Measurements from ENCODE around the gene TMPRSS2. TPM values are rescaled to one million over a fixed set of nuclear protein-coding genes. Genes with fewer than 3 reads are reported as not detected.
"Not testable (repeated sequence)": the region's sequence is repeated elsewhere in the genome, so short reads cannot be mapped to it uniquely, and the experiment has no call there.

The TMPRSS2 gene
- total RNA-seq, 1 donor from 2014 or later = not detected

- DNase-seq (ENCODE audit: low spot score in 2 of 2) (no peak), FAIRE-seq (no peak)
Measured at GRCh38 chr21:41429925-41430491, 78.0 kb downstream of the TMPRSS2 start.

- no peak for FAIRE-seq
- no peak for DNase-seq (ENCODE audit: low spot score in 2 of 2)
Measured at GRCh38 chr21:41429305-41429704, 78.7 kb downstream of the TMPRSS2 start.

- DNase-seq (ENCODE audit: low spot score in 2 of 2) (no peak), FAIRE-seq (no peak)
Measured at GRCh38 chr21:41428847-41429246, 79.1 kb downstream of the TMPRSS2 start.

- DNase-seq (ENCODE audit: low spot score in 2 of 2) = no peak
- no peak for FAIRE-seq
Measured at GRCh38 chr21:41428311-41428710, 79.6 kb downstream of the TMPRSS2 start.

GRCh38 chr21:41427556-41427955, 80.4 kb downstream of the TMPRSS2 start:
- DNase-seq (ENCODE audit: low spot score in 2 of 2) (no peak), FAIRE-seq (no peak)

- FAIRE-seq (no peak), DNase-seq (ENCODE audit: low spot score in 2 of 2) (peak in 1 of 2 donors; percentile 33)
Measured at GRCh38 chr21:41426676-41427404, 81.1 kb downstream of the TMPRSS2 start.

GRCh38 chr21:41425954-41426675, 81.8 kb downstream of the TMPRSS2 start, which contains the start of gene MX1:
Gene MX1 (plus strand): TSS chr21:41426239. CDS start chr21:41432071, 5,832 bp downstream.
- FAIRE-seq (no peak), DNase-seq (ENCODE audit: low spot score in 2 of 2) (peak; percentile 31 to 61)

- DNase-seq (ENCODE audit: low spot score in 2 of 2) (no peak), FAIRE-seq (no peak)
Measured at GRCh38 chr21:41425588-41425953, 82.4 kb downstream of the TMPRSS2 start.

- FAIRE-seq; DNase-seq (ENCODE audit: low spot score in 2 of 2): not testable (repeated sequence)
Measured at GRCh38 chr21:41423305-41423636, 84.7 kb downstream of the TMPRSS2 start.

GRCh38 chr21:41422546-41423304, 85.2 kb downstream of the TMPRSS2 start:
- DNase-seq (ENCODE audit: low spot score in 2 of 2) = no peak
- FAIRE-seq = no peak

- DNase-seq (ENCODE audit: low spot score in 2 of 2); FAIRE-seq: not testable (repeated sequence)
Measured at GRCh38 chr21:41420998-41421397, 87.0 kb downstream of the TMPRSS2 start.

- DNase-seq (ENCODE audit: low spot score in 2 of 2) (peak; percentile 60 to 77), FAIRE-seq (no peak)
Measured at GRCh38 chr21:41419921-41420862, 87.8 kb downstream of the TMPRSS2 start.

GRCh38 chr21:41418956-41419680, 88.8 kb downstream of the TMPRSS2 start:
- no peak for FAIRE-seq
- no peak for DNase-seq (ENCODE audit: low spot score in 2 of 2)

GRCh38 chr21:41418393-41418792, 89.6 kb downstream of the TMPRSS2 start:
- DNase-seq (ENCODE audit: low spot score in 2 of 2) = no peak
- no peak for FAIRE-seq

- DNase-seq (ENCODE audit: low spot score in 2 of 2); FAIRE-seq: not testable (repeated sequence)
Measured at GRCh38 chr21:41417505-41417904, 90.5 kb downstream of the TMPRSS2 start.

Data from frontal cortex (tissue), 4 donors.